D721Med (cell line): ENCODE data around the gene B3GNT5.

Source experiments
- DNase-seq: peaks from one replicate; pipeline ENCODE4 v3.0.0; 2011; ENCODE audit warnings: low spot score; ENCODE audit not compliant: insufficient read length
- FAIRE-seq: peaks from 2 replicates; lab custom pipeline; 2011; peaks lifted over from hg19 to GRCh38; lab: Jason Lieb, UNC
- TF ChIP-seq, protein P1 (sequence below): IDR thresholded peaks from 2 replicates; pipeline ENCODE4 v1.5.1; 2012; ENCODE audit warnings: mild to moderate bottlenecking, control low read depth; ENCODE audit not compliant: insufficient read depth; ENCODE audit errors: missing control alignments

The B3GNT5 gene

DNA sequence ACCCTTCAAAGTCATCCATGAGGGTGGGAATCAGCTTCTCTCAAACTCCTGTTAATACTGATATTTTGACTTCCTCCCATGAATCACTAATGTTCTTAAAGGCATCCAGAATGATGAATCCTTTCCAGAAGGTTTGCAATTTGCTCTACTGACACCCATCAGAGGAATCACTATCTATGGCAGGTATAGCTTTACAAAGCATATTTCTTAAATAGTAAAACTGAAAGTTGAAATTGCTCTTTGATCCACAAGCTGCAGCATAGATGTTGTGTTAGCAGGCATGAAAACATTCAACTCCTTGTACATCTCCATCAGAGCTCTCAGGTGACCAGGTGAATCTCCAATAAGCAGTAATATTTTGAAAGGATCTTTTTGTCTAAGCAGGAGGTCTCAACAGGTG, 66.3 kb downstream of the B3GNT5 start:
- no peak for DNase-seq
- TF ChIP-seq, protein P1, sequence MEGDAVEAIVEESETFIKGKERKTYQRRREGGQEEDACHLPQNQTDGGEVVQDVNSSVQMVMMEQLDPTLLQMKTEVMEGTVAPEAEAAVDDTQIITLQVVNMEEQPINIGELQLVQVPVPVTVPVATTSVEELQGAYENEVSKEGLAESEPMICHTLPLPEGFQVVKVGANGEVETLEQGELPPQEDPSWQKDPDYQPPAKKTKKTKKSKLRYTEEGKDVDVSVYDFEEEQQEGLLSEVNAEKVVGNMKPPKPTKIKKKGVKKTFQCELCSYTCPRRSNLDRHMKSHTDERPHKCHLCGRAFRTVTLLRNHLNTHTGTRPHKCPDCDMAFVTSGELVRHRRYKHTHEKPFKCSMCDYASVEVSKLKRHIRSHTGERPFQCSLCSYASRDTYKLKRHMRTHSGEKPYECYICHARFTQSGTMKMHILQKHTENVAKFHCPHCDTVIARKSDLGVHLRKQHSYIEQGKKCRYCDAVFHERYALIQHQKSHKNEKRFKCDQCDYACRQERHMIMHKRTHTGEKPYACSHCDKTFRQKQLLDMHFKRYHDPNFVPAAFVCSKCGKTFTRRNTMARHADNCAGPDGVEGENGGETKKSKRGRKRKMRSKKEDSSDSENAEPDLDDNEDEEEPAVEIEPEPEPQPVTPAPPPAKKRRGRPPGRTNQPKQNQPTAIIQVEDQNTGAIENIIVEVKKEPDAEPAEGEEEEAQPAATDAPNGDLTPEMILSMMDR, result no peak
- no peak for FAIRE-seq
